Suprapubic skin (tissue), 4 donors: Measurements from ENCODE around the gene THAP2. TPM values are rescaled to one million over a fixed set of nuclear protein-coding genes. Genes with fewer than 3 reads are reported as not detected.

Experiments used
- DNase-seq, 2 donors: peaks; one replicate each; pipeline ENCODE4 v3.0.0-alpha.2; 2019; ENCODE audit warnings: low spot score in 2 of 2
- H3K27ac ChIP-seq: fragments of 200-600 bp; sonication (generic); one replicate; pipeline ENCODE4 v1.5.1; 2019
- H3K27me3 ChIP-seq: fragments of 200-600 bp; sonication (generic); one replicate; pipeline ENCODE4 v1.5.1; 2019
- H3K36me3 ChIP-seq: fragments of 200-600 bp; sonication (generic); one replicate; pipeline ENCODE4 v1.5.1; 2019
- H3K4me1 ChIP-seq: fragments of 200-600 bp; sonication (generic); one replicate; pipeline ENCODE4 v1.5.1; 2019
- H3K4me3 ChIP-seq: fragments of 200-600 bp; sonication (generic); one replicate; pipeline ENCODE4 v1.5.1; 2019; ENCODE audit warnings: mild to moderate bottlenecking
- H3K9me3 ChIP-seq: fragments of 200-600 bp; sonication (generic); one replicate; pipeline ENCODE4 v1.5.1; 2019
- EP300 ChIP-seq: sonication (generic); formaldehyde crosslinking; IDR thresholded peaks from one replicate; pipeline ENCODE4 v1.6.1; 2017; ENCODE audit warnings: antibody characterized with exemption
- POLR2A ChIP-seq, 2 donors: fragments of 450-650 bp; IDR thresholded peaks; one replicate each; pipeline ENCODE4 v1.6.1; 2017; ENCODE audit warnings: antibody characterized with exemption in 2 of 2, mild to moderate bottlenecking in 2 of 2, moderate library complexity in 2 of 2
- POLR2AphosphoS5 ChIP-seq, 3 donors: sonication (generic); formaldehyde crosslinking; IDR thresholded peaks; one replicate each; pipeline ENCODE4 v1.6.1; 2017; ENCODE audit warnings: antibody characterized with exemption in 3 of 3
- WGBS: methylation state at CpG from one replicate; pipeline ENCODE4 v1.1.5; 2018; 5-methylcytosine and 5-hydroxymethylcytosine counted together
- total RNA-seq, 4 donors: library from RNA; depleted of rRNA; stranded (reverse); fragments of >200 nt; gene quantifications; one replicate each; pipeline ENCODE4 v1.1.0, GENCODE V29; 2016
- TF ChIP-seq, protein P1 (sequence below), 2 donors: fragments of 200-600 bp in 1 of 2; fragments of 450-650 bp in 1 of 2; sonication (generic) in 1 of 2; IDR thresholded peaks; one replicate each; pipeline ENCODE4 v1.5.1; 2016 to 2019; ENCODE audit warnings: antibody characterized with exemption in 2 of 2, mild to moderate bottlenecking in 1 of 2, moderate library complexity in 1 of 2

The THAP2 gene
- total RNA-seq, 4 donors from 2014 or later, result 1.9 to 3.6 (median 3.3) TPM

GRCh38 chr12:71642264-71642663, 21.8 kb upstream of the THAP2 start:
- WGBS, result 62% methylated on average over 2 of the region's 2 CpGs
- Histone ChIP-seq H3K27me3 (no peaks in the 10 kb centered on the region), H3K27ac (no peak overlapping the region), H3K36me3 (peaks cover 66% of the 10 kb centered on the region), H3K4me3 (no peak overlapping the region), H3K4me1 (peaks cover 3% of the 10 kb centered on the region), H3K9me3 (no peaks in the 10 kb centered on the region)
- no peak for TF ChIP-seq POLR2AphosphoS5 (IDR thresholded peaks at IDR 0.05)
- no peak for TF ChIP-seq POLR2A (IDR thresholded peaks at IDR 0.05)
- TF ChIP-seq, protein P1, sequence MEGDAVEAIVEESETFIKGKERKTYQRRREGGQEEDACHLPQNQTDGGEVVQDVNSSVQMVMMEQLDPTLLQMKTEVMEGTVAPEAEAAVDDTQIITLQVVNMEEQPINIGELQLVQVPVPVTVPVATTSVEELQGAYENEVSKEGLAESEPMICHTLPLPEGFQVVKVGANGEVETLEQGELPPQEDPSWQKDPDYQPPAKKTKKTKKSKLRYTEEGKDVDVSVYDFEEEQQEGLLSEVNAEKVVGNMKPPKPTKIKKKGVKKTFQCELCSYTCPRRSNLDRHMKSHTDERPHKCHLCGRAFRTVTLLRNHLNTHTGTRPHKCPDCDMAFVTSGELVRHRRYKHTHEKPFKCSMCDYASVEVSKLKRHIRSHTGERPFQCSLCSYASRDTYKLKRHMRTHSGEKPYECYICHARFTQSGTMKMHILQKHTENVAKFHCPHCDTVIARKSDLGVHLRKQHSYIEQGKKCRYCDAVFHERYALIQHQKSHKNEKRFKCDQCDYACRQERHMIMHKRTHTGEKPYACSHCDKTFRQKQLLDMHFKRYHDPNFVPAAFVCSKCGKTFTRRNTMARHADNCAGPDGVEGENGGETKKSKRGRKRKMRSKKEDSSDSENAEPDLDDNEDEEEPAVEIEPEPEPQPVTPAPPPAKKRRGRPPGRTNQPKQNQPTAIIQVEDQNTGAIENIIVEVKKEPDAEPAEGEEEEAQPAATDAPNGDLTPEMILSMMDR (IDR thresholded peaks at IDR 0.05), result no peak
- no peak for TF ChIP-seq EP300
- DNase-seq, result no peak

DNA sequence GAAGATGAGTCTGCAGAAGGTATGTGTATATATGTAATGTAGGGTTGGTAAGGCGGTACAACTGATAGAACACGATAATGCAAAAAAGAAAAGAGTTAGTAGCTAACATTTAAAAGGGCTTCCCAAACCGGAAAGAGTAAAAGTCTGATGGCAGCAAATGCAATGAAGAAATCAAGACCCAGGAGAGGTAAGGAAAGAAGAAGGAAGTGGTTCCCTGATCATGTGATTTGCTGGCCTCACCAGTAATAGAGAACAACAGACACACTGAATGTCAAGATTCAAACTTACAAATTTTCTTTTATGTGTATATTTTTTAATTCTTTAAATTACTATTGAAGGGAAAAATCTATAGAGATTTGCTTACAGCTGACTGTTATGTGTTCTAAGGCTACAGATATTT, 18.8 kb upstream of the THAP2 start:
- no peak for DNase-seq
- Histone ChIP-seq H3K9me3 (no peaks in the 10 kb centered on the region), H3K27ac (no peak overlapping the region), H3K27me3 (no peaks in the 10 kb centered on the region), H3K36me3 (peaks cover 58% of the 10 kb centered on the region), H3K4me1 (peaks cover 8% of the 10 kb centered on the region), H3K4me3 (no peak overlapping the region)
- TF ChIP-seq POLR2AphosphoS5 (IDR thresholded peaks at IDR 0.05) (no peak), POLR2A (IDR thresholded peaks at IDR 0.05) (no peak), EP300 (no peak)
- TF ChIP-seq, protein P1 (IDR thresholded peaks at IDR 0.05), result no peak
- WGBS, result 85% methylated on average over 3 of the region's 3 CpGs

DNA sequence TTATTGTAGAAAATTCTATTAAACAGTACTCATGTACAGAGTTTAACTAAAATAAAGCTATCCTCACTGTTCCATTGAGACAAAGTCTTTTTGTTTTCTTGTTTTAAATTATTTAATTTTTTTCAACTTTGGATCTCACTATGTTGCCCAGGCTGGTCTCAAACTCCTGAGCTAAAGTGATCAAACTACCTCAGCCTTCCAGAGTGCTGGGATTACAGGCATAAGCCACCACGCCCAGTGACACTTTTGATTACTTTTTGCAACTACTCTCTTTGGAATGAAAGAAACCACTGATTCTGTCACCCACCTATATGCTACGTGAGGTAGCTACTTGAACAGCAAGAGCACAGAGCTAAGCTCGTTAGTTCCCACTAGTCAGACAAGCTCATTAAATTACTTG, 17.6 kb upstream of the THAP2 start:
- H3K36me3 ChIP-seq, result peaks cover 53% of the 10 kb centered on the region
- TF ChIP-seq EP300, result no peak
- TF ChIP-seq POLR2AphosphoS5 (IDR thresholded peaks at IDR 0.05), result no peak
- TF ChIP-seq POLR2A (IDR thresholded peaks at IDR 0.05), result no peak
- TF ChIP-seq, protein P1 (IDR thresholded peaks at IDR 0.05), result no peak
- WGBS, result 97% methylated on average over 3 of the region's 3 CpGs
- peaks cover 14% of the 10 kb centered on the region for H3K4me1 ChIP-seq
- H3K9me3 ChIP-seq, result no peaks in the 10 kb centered on the region
- no peak overlapping the region for H3K4me3 ChIP-seq
- H3K27me3 ChIP-seq, result no peaks in the 10 kb centered on the region
- no peak overlapping the region for H3K27ac ChIP-seq
- DNase-seq, result no peak

DNA sequence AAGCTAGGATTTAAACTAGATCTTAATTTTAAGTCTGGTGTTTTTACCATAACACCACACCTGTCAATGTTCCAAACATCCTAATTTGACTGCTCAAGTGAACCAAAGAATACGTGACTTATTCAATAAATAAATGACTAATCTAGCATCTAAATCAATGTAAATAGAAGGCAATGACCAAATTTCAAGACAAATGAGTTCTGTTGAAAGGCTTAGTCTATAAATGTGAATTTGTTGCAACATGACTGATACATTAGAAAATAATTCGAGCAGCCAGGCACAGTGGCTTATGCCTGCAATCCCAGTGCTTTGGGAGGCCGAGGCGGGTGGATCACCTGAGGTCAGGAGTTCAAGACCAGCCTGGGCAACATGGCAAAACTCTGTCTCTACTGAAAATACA, 15.6 kb upstream of the THAP2 start:
- Histone ChIP-seq H3K27me3 (no peaks in the 10 kb centered on the region), H3K36me3 (peaks cover 39% of the 10 kb centered on the region), H3K27ac (no peak overlapping the region), H3K4me3 (no peak overlapping the region), H3K4me1 (peaks cover 17% of the 10 kb centered on the region), H3K9me3 (no peaks in the 10 kb centered on the region)
- DNase-seq, result no peak
- 85% methylated on average over 4 of the region's 4 CpGs for WGBS
- TF ChIP-seq EP300 (no peak), POLR2A (IDR thresholded peaks at IDR 0.05) (no peak), POLR2AphosphoS5 (IDR thresholded peaks at IDR 0.05) (no peak)
- TF ChIP-seq, protein P1 (IDR thresholded peaks at IDR 0.05), result no peak

DNA sequence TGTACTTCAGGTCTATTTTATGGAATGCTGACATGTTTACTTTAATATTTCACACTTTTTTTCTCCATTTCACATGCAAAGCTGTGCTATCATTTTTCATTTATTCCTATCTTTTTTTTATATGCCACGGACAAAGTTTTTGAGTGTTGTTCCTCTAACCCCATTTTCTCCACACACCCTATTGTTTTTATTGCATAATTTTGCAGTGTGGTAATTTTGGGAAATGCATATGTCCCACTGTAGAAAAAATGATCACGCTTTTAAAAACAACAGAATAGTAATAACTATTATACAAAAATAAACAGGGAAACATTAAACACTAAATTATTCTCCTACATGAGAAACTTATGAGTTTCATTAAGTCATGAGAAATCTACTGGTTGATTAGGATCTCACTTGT, 14.7 kb upstream of the THAP2 start:
- peaks cover 17% of the 10 kb centered on the region for H3K4me1 ChIP-seq
- H3K27me3 ChIP-seq, result no peaks in the 10 kb centered on the region
- peaks cover 31% of the 10 kb centered on the region for H3K36me3 ChIP-seq
- no peaks in the 10 kb centered on the region for H3K9me3 ChIP-seq
- WGBS, result 83% methylated on average over 2 of the region's 2 CpGs
- H3K27ac ChIP-seq, result no peak overlapping the region
- no peak for DNase-seq
- H3K4me3 ChIP-seq, result no peak overlapping the region
- TF ChIP-seq, protein P1 (IDR thresholded peaks at IDR 0.05), result no peak
- TF ChIP-seq EP300, result no peak
- no peak for TF ChIP-seq POLR2AphosphoS5 (IDR thresholded peaks at IDR 0.05)
- TF ChIP-seq POLR2A (IDR thresholded peaks at IDR 0.05), result no peak
